GM23338 (cell line): Measurements from ENCODE around the gene SS18.

Source experiments
- CREB1 ChIP-seq: fragments of 250-450 bp; sonication (Bioruptor Pico); IDR thresholded peaks from 2 replicates; pipeline ENCODE4 v1.5.0; 2020; ENCODE audit warnings: low read depth, mild to moderate bottlenecking, moderate library complexity
- EZH2 ChIP-seq: fragments of 200-600 bp; sonication (generic); IDR thresholded peaks from one replicate; pipeline ENCODE4 v1.8.0; 2017; ENCODE audit warnings: antibody characterized with exemption, mild to moderate bottlenecking, low read depth; ENCODE audit not compliant: unreplicated experiment
- ZNF114 ChIP-seq: fragments of 250-450 bp; sonication (Bioruptor Pico); IDR thresholded peaks from 2 replicates; pipeline ENCODE4 v1.5.0; 2020; ENCODE audit warnings: mild to moderate bottlenecking, moderate library complexity
- TF ChIP-seq, protein P1 (sequence below), 2 experiments: fragments of 200-600 bp in 1 of 2; sonication (generic) in 1 of 2; conservative IDR thresholded peaks; 2 replicates each; pipeline versions ENCODE4 v1.5.1 to v1.6.1; 2016 to 2017; ENCODE audit warnings: antibody characterized with exemption in 2 of 2, low read depth in 2 of 2, mild to moderate bottlenecking in 2 of 2, moderate library complexity in 1 of 2
- TF ChIP-seq, protein P2 (sequence below): IDR thresholded peaks from 2 replicates; pipeline ENCODE4 v1.6.1; 2016; ENCODE audit warnings: antibody characterized with exemption
- TF ChIP-seq, protein P3 (sequence below): IDR thresholded peaks from one replicate; pipeline ENCODE4 v1.6.1; 2018; ENCODE audit warnings: antibody characterized with exemption; ENCODE audit not compliant: unreplicated experiment

DNA sequence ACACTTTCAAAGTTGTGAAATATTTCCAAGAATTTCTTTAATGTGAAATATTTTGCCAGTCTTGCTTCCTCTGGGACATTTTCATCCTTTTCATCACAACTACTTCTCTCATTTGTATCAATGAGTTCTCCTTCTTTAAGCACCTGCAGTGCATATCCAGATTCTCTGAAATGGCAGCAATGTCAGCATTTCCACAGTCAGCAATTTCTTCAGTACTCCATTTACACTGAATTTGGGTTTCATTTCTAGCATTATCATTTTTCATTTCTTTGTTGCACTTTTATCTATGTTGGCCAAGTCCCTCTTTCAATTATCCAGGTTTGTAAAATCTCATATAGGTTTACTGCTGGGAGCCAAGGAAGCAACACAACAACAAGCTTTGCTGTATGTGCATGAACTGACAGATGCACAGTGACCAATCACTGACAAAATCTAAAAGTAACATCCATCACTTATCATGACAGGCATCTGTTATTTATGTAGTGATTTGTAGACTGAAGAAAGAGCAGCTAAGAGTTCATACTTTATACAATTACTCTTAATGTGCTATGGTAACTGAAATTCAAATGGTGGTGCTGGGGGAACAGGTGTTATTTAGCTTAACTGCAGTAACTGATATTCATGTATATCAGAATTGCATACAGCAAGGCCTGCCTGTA lies 43.9 kb downstream of the SS18 start:
- TF ChIP-seq, protein P1, sequence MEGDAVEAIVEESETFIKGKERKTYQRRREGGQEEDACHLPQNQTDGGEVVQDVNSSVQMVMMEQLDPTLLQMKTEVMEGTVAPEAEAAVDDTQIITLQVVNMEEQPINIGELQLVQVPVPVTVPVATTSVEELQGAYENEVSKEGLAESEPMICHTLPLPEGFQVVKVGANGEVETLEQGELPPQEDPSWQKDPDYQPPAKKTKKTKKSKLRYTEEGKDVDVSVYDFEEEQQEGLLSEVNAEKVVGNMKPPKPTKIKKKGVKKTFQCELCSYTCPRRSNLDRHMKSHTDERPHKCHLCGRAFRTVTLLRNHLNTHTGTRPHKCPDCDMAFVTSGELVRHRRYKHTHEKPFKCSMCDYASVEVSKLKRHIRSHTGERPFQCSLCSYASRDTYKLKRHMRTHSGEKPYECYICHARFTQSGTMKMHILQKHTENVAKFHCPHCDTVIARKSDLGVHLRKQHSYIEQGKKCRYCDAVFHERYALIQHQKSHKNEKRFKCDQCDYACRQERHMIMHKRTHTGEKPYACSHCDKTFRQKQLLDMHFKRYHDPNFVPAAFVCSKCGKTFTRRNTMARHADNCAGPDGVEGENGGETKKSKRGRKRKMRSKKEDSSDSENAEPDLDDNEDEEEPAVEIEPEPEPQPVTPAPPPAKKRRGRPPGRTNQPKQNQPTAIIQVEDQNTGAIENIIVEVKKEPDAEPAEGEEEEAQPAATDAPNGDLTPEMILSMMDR (conservative IDR thresholded peaks at IDR 0.05; ENCODE audit: low read depth in 2 of 2): no peak
- TF ChIP-seq EZH2 (no peak), ZNF114 (CRISPR knock-in tag) (no peak), CREB1 (CRISPR knock-in tag) (no peak)
- TF ChIP-seq, protein P2, sequence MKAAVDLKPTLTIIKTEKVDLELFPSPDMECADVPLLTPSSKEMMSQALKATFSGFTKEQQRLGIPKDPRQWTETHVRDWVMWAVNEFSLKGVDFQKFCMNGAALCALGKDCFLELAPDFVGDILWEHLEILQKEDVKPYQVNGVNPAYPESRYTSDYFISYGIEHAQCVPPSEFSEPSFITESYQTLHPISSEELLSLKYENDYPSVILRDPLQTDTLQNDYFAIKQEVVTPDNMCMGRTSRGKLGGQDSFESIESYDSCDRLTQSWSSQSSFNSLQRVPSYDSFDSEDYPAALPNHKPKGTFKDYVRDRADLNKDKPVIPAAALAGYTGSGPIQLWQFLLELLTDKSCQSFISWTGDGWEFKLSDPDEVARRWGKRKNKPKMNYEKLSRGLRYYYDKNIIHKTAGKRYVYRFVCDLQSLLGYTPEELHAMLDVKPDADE: no peak
- TF ChIP-seq, protein P3, sequence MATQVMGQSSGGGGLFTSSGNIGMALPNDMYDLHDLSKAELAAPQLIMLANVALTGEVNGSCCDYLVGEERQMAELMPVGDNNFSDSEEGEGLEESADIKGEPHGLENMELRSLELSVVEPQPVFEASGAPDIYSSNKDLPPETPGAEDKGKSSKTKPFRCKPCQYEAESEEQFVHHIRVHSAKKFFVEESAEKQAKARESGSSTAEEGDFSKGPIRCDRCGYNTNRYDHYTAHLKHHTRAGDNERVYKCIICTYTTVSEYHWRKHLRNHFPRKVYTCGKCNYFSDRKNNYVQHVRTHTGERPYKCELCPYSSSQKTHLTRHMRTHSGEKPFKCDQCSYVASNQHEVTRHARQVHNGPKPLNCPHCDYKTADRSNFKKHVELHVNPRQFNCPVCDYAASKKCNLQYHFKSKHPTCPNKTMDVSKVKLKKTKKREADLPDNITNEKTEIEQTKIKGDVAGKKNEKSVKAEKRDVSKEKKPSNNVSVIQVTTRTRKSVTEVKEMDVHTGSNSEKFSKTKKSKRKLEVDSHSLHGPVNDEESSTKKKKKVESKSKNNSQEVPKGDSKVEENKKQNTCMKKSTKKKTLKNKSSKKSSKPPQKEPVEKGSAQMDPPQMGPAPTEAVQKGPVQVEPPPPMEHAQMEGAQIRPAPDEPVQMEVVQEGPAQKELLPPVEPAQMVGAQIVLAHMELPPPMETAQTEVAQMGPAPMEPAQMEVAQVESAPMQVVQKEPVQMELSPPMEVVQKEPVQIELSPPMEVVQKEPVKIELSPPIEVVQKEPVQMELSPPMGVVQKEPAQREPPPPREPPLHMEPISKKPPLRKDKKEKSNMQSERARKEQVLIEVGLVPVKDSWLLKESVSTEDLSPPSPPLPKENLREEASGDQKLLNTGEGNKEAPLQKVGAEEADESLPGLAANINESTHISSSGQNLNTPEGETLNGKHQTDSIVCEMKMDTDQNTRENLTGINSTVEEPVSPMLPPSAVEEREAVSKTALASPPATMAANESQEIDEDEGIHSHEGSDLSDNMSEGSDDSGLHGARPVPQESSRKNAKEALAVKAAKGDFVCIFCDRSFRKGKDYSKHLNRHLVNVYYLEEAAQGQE: no peak
